ENCODE measurements around the gene ZNF507. TPM values are rescaled to one million over a fixed set of nuclear protein-coding genes. Genes with fewer than 3 reads are reported as not detected.

The ZNF507 gene
- total and polyA plus RNA-seq, 9 of the 15 experiments (the other 6 are each of a cell fraction or from before 2014, with no cell fraction given): 2.9 to 25.0 (median 10.4) TPM

DNA sequence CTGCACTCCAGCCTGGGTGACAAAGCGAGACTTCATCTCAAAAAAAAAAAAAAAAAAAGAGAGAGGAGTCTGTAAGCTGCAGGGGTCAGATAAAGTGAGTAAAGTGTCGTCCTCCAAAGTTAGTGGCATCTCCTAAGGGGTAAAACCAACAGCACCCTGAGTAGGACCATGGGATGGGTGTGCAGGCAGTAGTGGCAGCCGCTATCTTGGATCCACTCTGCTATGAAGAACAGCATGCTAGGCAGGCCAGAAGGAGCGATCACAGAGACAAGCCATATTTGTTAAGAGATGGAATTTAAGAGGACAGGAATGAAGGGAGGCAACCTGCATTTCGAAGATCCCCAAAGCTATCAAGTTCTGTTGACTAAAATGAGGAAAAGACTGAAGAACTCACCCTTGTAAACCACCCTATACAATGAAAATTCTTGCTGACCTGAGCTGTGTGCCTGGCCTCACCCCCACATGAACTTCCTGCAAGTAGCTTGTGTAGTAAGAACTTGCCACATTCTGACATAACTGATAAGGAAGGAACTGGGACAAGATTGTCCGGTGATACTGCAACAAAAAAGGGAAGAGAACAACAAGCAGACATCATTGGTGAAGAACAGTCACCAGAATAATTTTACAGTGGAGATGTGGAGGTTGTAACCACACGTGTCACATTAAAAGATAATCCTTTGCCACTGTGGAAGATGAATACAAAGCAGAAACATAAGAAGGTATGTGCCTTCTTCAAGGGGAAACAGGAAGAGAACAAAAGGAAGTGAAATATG, 76.4 kb downstream of the ZNF507 start (continued):
- TF ChIP-seq, protein P1, sequence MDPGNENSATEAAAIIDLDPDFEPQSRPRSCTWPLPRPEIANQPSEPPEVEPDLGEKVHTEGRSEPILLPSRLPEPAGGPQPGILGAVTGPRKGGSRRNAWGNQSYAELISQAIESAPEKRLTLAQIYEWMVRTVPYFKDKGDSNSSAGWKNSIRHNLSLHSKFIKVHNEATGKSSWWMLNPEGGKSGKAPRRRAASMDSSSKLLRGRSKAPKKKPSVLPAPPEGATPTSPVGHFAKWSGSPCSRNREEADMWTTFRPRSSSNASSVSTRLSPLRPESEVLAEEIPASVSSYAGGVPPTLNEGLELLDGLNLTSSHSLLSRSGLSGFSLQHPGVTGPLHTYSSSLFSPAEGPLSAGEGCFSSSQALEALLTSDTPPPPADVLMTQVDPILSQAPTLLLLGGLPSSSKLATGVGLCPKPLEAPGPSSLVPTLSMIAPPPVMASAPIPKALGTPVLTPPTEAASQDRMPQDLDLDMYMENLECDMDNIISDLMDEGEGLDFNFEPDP (CRISPR knock-in tag; IDR thresholded peaks at IDR 0.05): no peak
- TF ChIP-seq FOXM1 (IDR thresholded peaks at IDR 0.05; ENCODE audit: low read depth): peak; percentile 40
- no peak for TF ChIP-seq FOXM1 (CRISPR knock-in tag; IDR thresholded peaks at IDR 0.05; ENCODE audit: low read depth)
- no peak for TF ChIP-seq CBX5 (IDR thresholded peaks at IDR 0.05; ENCODE audit: borderline replicate concordance, low read depth)
- no peak for TF ChIP-seq ZNF12 (CRISPR knock-in tag; IDR thresholded peaks at IDR 0.05)
- TF ChIP-seq TARDBP (IDR thresholded peaks at IDR 0.05): no peak
- no peak for TF ChIP-seq PCBP2 (IDR thresholded peaks at IDR 0.05; ENCODE audit: low read depth, low read length, poor library complexity, severe bottlenecking)
- TF ChIP-seq, protein P2, sequence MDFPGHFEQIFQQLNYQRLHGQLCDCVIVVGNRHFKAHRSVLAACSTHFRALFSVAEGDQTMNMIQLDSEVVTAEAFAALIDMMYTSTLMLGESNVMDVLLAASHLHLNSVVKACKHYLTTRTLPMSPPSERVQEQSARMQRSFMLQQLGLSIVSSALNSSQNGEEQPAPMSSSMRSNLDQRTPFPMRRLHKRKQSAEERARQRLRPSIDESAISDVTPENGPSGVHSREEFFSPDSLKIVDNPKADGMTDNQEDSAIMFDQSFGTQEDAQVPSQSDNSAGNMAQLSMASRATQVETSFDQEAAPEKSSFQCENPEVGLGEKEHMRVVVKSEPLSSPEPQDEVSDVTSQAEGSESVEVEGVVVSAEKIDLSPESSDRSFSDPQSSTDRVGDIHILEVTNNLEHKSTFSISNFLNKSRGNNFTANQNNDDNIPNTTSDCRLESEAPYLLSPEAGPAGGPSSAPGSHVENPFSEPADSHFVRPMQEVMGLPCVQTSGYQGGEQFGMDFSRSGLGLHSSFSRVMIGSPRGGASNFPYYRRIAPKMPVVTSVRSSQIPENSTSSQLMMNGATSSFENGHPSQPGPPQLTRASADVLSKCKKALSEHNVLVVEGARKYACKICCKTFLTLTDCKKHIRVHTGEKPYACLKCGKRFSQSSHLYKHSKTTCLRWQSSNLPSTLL (IDR thresholded peaks at IDR 0.05): no peak
- no peak for TF ChIP-seq ZNF57 (CRISPR knock-in tag; IDR thresholded peaks at IDR 0.05)
- TF ChIP-seq HDAC3 (IDR thresholded peaks at IDR 0.05; ENCODE audit: borderline replicate concordance, partially characterized antibody): peak; percentile 69
- TF ChIP-seq ZNF76 (CRISPR knock-in tag; IDR thresholded peaks at IDR 0.05; ENCODE audit: borderline replicate concordance): no peak
- TF ChIP-seq RFX7 (CRISPR knock-in tag; IDR thresholded peaks at IDR 0.05): no peak
- TF ChIP-seq, protein P3, sequence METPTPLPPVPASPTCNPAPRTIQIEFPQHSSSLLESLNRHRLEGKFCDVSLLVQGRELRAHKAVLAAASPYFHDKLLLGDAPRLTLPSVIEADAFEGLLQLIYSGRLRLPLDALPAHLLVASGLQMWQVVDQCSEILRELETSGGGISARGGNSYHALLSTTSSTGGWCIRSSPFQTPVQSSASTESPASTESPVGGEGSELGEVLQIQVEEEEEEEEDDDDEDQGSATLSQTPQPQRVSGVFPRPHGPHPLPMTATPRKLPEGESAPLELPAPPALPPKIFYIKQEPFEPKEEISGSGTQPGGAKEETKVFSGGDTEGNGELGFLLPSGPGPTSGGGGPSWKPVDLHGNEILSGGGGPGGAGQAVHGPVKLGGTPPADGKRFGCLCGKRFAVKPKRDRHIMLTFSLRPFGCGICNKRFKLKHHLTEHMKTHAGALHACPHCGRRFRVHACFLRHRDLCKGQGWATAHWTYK (CRISPR knock-in tag; IDR thresholded peaks at IDR 0.05): no peak
- no peak for TF ChIP-seq ZNF354B (CRISPR knock-in tag; IDR thresholded peaks at IDR 0.05)
- TF ChIP-seq KDM1A (IDR thresholded peaks at IDR 0.05): peak; percentile 5 to 36
- no peak for TF ChIP-seq SETDB1 (IDR thresholded peaks at IDR 0.05; ENCODE audit: low read length)
- no peak for TF ChIP-seq CHCHD3 (CRISPR knock-in tag; IDR thresholded peaks at IDR 0.05)
- TF ChIP-seq ZNF780A (CRISPR knock-in tag; IDR thresholded peaks at IDR 0.05): no peak
- TF ChIP-seq ASH1L (IDR thresholded peaks at IDR 0.05; ENCODE audit: borderline replicate concordance, low read depth, partially characterized antibody): no peak
- TF ChIP-seq, protein P4, sequence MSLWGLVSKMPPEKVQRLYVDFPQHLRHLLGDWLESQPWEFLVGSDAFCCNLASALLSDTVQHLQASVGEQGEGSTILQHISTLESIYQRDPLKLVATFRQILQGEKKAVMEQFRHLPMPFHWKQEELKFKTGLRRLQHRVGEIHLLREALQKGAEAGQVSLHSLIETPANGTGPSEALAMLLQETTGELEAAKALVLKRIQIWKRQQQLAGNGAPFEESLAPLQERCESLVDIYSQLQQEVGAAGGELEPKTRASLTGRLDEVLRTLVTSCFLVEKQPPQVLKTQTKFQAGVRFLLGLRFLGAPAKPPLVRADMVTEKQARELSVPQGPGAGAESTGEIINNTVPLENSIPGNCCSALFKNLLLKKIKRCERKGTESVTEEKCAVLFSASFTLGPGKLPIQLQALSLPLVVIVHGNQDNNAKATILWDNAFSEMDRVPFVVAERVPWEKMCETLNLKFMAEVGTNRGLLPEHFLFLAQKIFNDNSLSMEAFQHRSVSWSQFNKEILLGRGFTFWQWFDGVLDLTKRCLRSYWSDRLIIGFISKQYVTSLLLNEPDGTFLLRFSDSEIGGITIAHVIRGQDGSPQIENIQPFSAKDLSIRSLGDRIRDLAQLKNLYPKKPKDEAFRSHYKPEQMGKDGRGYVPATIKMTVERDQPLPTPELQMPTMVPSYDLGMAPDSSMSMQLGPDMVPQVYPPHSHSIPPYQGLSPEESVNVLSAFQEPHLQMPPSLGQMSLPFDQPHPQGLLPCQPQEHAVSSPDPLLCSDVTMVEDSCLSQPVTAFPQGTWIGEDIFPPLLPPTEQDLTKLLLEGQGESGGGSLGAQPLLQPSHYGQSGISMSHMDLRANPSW (CRISPR knock-in tag; IDR thresholded peaks at IDR 0.05): no peak
- TF ChIP-seq PHB2 (IDR thresholded peaks at IDR 0.05; ENCODE audit: low read depth): no peak
- TF ChIP-seq MYNN (IDR thresholded peaks at IDR 0.05): no peak
- TF ChIP-seq MYNN (CRISPR knock-in tag; IDR thresholded peaks at IDR 0.05): no peak
